AG09309 (cell line): ENCODE measurements around the gene ZNF584.
A peak's percentile ranks its signal among the peaks of the same experiment; 100 is the strongest.

ENCODE experiments used
- DNase-seq: peaks from one replicate; pipeline ENCODE4 v3.0.0-alpha.2; 2010; ENCODE audit warnings: low read depth
- H3K4me3 ChIP-seq: 2 replicates; pipeline ENCODE4 v1.5.1; 2011; ENCODE audit warnings: mild to moderate bottlenecking, low read depth, low read length, moderate library complexity; ENCODE audit not compliant: control insufficient read depth
- CTCF ChIP-seq: IDR thresholded peaks from 2 replicates; pipeline ENCODE4 v1.5.1; 2011; ENCODE audit warnings: mild to moderate bottlenecking, low read depth, low read length, inconsistent platforms; ENCODE audit not compliant: insufficient read depth, control insufficient read depth; ENCODE audit errors: missing control alignments

Gene ZNF584

DNA sequence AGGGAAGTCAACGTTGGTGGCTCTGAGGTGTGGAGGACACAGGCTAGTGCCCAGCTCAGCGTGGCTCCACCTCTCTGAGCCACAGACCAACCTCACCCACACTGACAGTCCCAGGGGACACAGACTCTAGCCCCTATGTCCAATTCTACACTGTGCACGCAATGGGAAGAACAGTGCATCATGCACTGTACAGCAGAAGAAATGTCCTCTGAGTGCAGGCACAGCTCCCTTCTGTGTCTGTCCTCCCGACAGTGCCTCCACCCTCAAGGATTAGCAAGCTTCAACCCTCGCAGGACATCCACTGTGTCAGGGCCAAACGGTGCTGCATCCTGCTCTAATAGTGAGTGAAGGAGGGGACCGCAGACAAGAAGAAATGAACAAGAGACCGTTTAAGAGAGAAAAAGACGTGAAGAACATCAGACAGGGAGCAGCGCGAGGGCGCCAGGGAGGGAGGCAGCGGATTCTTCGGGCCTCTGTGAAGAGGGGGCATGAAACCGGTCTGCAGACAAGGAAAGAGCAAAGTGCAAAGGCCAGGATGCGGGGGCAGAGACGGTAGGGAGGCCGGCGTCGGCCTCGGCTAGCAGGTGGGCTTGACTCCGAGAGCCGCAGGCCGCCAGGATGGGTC, 28.3 kb upstream of the ZNF584 start:
- peak overlapping the region; percentile 59 for H3K4me3 ChIP-seq
- DNase-seq, result no peak
- no peak for TF ChIP-seq CTCF

DNA sequence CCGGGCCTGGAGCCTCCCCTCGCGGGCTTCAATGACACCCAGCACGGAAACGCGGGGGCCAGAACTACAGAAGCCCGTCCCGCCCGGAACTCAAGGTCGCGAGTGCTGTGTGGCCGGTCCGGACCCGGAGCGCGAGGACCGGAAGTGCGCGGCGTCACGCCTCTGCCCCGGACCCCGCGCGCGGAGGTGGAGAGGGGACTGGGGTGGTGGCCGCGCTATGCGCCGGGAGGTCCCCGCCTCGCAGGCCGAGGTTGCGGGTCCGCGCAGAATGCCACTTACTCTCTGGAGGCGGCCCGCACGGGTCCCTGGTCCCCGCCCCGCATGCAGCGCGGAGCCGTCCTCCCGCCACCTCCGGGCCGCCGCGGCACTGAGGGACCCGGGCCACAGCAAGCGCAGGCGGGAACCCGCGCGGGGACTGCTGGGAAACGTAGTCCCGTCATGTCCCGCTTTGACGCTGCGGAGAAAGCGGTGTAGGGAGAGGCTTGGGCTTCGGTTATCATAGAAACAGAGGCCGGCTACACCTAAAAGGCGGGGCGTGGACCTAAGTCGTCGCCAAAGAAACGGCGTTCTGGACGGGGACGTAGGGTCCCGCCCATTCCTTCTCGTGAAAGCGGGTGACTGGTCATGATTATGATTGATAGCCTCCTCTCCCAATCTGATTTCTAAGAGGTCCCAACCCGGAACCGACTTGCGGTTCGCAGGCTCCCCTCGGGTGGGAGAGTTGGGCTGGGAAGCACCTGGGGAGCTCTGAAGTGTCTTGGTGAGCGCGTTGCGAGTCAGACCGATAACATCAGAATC, 27.6 kb upstream of the ZNF584 start, which contains the start of gene ZNF837:
ZNF837 (minus strand) TSS at position 369 of the 798 bp plus-strand sequence. CDS start 11,698 bp downstream, outside the sequence.
- peak within 1 kb of the TSS; percentile 59 for H3K4me3 ChIP-seq
- no peak for TF ChIP-seq CTCF
- peak; percentile 100 for DNase-seq

- peak overlapping the region; percentile 59 for H3K4me3 ChIP-seq
- no peak for DNase-seq
- no peak for TF ChIP-seq CTCF
Measured at GRCh38 chr19:58381460-58382212, 26.8 kb upstream of the ZNF584 start.

DNA sequence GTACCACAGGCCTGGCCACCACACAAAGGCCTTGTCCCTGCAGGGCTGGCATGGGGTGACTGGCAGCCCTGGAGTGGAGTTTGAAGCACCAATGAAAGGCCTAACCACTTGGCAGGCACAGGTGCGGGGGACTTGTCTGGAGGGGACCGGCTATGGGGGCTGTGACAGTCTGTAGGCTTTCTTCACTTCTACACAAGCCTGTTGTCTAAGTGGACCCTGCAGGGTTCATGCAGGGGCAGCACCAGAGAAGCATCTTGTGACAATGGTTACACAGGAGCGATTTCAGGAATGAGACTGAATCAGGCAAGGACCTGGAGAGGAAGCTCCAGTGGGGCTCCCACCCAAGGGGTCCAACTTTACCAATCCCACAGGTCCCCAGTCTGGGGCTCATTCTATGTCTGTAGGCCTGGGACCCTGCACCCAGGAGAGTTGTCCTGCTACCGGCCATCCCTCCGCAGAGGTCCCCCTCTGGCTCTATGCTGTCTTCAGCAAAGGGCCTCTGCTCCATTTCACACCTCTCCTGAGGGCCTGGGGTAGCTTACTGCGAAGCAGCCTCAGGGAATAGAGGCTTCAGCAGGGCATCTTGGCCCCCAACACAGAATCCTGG, 25.3 kb upstream of the ZNF584 start:
- no peak for DNase-seq
- no peak overlapping the region for H3K4me3 ChIP-seq
- TF ChIP-seq CTCF, result no peak

DNA sequence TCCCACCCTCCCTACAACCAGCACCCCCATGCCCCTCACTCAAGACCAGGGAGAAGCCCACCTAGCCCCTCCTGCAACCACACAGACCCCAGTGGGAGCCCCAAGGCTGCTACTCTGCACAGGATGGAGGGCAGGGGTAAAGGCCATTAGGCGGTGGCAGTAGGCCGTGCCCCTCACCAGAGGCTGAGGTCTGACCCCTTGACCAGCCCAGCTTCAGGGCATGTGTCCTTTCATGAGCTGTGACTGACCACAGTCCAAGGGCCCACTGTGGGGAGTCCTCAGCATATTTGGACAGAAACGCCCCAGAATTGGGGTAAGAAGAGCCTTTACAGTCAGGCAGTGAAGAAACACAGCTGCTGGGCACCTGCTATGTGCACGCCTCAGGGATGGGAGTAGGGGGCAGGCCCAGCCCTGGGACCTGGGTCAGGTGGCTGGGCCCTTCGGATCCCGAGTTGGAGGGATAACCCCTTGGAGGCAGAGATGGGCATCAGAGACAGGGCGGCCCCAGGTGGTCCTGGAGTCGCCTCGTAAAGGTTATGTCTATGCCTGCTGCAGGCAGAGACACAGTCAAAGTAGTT, 23.0 kb upstream of the ZNF584 start:
- no peak for DNase-seq
- peak overlapping the region; percentile 89 for H3K4me3 ChIP-seq
- no peak for TF ChIP-seq CTCF
